C4-2B (cell line): ENCODE results near the gene PCLAF.
"Not testable (repeated sequence)": the region's sequence is repeated elsewhere in the genome, so short reads cannot be mapped to it uniquely, and the experiment has no call there.

ENCODE experiments used
- H3K27ac ChIP-seq: fragments of 450-650 bp; 2 replicates; pipeline ENCODE4 v1.5.1; 2017
- ZFX ChIP-seq: fragments of 450-650 bp; IDR thresholded peaks from 2 replicates; pipeline ENCODE4 v1.6.1; 2017
- TF ChIP-seq, protein P1 (sequence below): fragments of 450-650 bp; conservative IDR thresholded peaks from 2 replicates; pipeline ENCODE4 v1.5.1; 2017; ENCODE audit warnings: mild to moderate bottlenecking

PCLAF gene

GRCh38 chr15:64386291-64386690 lies 5.0 kb upstream of the PCLAF start:
- TF ChIP-seq ZFX = no peak
- TF ChIP-seq, protein P1, sequence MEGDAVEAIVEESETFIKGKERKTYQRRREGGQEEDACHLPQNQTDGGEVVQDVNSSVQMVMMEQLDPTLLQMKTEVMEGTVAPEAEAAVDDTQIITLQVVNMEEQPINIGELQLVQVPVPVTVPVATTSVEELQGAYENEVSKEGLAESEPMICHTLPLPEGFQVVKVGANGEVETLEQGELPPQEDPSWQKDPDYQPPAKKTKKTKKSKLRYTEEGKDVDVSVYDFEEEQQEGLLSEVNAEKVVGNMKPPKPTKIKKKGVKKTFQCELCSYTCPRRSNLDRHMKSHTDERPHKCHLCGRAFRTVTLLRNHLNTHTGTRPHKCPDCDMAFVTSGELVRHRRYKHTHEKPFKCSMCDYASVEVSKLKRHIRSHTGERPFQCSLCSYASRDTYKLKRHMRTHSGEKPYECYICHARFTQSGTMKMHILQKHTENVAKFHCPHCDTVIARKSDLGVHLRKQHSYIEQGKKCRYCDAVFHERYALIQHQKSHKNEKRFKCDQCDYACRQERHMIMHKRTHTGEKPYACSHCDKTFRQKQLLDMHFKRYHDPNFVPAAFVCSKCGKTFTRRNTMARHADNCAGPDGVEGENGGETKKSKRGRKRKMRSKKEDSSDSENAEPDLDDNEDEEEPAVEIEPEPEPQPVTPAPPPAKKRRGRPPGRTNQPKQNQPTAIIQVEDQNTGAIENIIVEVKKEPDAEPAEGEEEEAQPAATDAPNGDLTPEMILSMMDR = no peak

DNA sequence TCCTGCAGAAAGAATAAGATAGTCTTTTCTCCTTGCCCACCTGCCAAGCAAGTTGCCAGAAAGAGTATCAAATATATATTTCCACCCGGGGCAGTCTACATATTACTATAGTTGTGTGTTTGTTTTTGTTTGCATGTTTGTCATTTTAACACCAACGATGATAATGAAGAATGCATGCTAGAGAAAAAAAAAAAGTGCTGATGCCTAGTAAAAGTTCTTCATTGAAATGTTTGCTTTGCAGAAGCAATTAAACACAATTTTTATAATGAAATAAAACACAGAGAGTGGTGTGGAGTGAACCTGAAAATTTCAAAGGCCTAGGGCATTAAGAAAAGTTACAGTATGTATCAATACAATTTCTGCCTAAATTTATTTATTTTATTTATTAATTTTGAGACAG lies 2.5 kb upstream of the PCLAF start:
- TF ChIP-seq, protein P1 = no peak
- TF ChIP-seq ZFX = no peak

More at GRCh38 chr15:64386291-64386690, 5.0 kb upstream of the PCLAF start:
- H3K27ac ChIP-seq = no peak overlapping the region

DNA sequence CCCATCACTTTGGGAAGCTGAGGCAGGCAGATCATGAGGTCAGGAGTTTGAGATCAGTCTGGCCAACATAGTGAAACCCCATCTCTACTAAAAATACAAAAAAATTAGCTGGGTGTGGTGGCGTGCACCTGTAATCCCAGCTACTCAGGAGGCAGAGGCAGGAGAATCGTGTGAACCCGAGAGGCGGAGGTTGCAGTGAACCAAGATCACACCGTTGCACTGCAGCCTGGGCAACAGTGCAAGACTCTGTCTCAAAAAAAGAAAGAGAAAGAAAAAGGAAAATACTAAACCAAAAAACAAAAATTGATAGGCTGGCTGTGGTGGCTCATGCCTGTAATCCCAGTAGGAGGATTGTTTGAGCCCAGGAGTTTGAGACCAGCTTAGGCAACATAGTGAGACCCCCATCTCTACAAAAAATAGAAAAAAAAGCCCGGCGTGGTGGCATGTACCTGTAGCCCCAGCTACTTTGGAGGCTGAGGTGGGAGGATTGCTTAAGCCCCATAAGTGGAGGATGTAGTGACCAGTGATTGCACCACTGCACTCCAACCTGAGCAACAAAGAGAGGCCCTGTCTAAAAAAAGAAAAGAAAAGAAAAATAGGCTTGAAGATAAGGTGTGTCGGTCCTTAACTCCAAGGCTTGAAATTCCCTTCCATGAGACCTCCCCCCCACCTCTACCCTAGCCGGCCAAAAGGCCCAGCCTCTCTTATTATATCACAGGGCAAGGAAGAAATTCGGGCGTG lies 941 bp downstream of the PCLAF start:
- peak overlapping the region; percentile 76 for H3K27ac ChIP-seq

More for the DNA sequence above, 2.5 kb upstream of the PCLAF start:
- no peak overlapping the region for H3K27ac ChIP-seq

- no peak overlapping the region for H3K27ac ChIP-seq
- TF ChIP-seq, protein P1 = no peak
- TF ChIP-seq ZFX = no peak
Measured at GRCh38 chr15:64379216-64379960, 1.9 kb downstream of the PCLAF start.

GRCh38 chr15:64373360-64373759 lies 7.9 kb downstream of the PCLAF start:
- H3K27ac ChIP-seq = no peak overlapping the region
- TF ChIP-seq, protein P1 = no peak
- TF ChIP-seq ZFX = no peak

DNA sequence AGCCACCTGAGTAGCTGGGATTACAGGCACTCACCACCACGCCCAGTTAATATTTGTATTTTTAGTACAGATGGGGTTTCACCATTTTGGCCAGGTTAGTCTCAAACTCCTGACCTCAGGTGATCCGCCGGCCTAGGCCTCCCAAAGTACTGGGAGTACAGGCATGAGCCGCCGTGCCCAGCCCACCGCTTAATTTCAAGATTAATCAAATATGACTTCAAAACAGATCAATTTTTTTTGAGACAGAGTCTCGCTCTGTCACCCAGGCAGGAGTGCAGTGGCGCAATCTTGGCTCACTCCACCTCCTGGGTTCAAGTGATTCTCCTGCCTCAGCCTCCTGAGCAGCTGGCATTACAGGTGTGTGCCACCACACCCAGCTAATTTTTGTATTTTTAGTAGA lies 9.9 kb downstream of the PCLAF start:
- H3K27ac ChIP-seq = not testable (repeated sequence)

DNA sequence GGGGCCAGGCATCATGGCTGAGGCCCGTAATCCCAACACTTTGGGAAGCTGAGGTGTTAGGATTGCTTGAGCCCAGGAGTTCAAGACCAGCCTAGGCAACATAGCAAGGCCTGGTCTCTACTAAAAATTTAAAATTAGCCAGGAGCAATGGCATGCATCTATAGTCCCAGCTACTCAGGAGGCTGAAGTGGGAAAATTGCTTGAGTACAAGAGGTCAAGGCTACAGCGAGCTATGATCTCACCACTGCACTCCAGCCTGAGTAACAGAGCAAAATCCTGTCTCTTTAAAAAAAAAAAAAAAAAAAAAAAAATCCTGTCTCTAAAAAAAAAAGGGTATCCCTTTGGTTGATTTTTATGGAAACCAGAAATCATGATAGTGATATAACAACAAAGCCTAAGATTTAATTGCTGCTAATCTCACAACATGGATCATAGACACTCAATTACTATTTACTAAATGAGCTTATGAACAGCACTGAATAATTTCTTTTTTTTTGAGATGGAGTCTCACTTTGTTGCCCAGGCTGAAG lies 12.1 kb downstream of the PCLAF start:
- TF ChIP-seq, protein P1 = no peak
- no peak for TF ChIP-seq ZFX
- no peak overlapping the region for H3K27ac ChIP-seq

GRCh38 chr15:64361259-64361658 lies 20.0 kb downstream of the PCLAF start:
- H3K27ac ChIP-seq = no peak overlapping the region
- TF ChIP-seq ZFX = no peak
- TF ChIP-seq, protein P1 = no peak
